ENCODE measurements around the gene WDR38. TPM values are rescaled to one million over a fixed set of nuclear protein-coding genes. Genes with fewer than 3 reads are reported as not detected.
"Not testable (repeated sequence)": the region's sequence is repeated elsewhere in the genome, so short reads cannot be mapped to it uniquely, and the experiment has no call there.

WDR38 gene
- polyA plus RNA-seq, 2 donors: not detected

DNA sequence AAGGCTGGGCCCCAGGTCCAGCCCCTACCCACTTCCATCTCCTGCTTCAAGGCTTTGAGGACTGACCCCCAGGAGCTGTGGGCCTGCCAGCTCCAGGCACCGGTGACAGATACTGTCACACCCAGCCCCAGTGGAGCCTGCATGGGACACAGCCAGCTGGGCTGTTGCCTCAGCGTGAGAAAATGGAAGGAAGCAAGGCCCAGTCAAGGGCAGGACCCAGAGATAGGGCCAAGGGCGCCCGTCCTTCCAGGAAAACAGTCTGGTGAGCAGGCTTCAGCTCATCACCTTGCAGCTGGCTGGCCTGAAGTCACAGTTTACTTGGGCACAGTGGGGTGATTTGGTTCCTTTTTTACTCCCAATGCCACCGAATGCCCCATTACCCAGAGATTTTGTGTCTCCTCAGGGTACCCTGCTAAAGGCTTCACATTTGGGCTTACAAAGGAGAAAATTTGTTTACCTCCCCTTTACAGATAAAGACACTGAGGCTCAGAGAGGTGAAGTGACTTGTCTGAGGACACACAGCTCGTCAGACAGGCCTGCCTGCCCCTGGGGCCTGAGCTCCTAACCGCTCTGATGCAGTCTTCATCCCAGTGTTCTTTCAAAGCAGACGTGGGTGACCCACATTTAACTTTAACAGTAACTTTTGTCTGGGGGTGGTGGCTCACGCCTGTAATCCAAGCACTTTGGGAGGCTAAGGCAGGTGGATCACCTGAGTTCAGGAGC, 21.5 kb upstream of the WDR38 start:
- Histone ChIP-seq H3K9me3 (ENCODE audit: control insufficient read depth in 2 of 2, insufficient read depth in 1 of 2, low read depth in 1 of 2, low read length in 1 of 2) (no peaks in the 10 kb centered on the region), H3K36me3 (ENCODE audit: control insufficient read depth in 2 of 2, insufficient read depth in 2 of 2, low read length in 1 of 2) (no peaks in the 10 kb centered on the region), H3K4me3 (ENCODE audit: low read depth in 1 of 2, low read length in 2 of 2) (no peak overlapping the region), H3K4me1 (ENCODE audit: control insufficient read depth in 2 of 2, insufficient read depth in 2 of 2, low read length in 1 of 2) (peaks cover 4 to 10% of the 10 kb centered on the region in 2 donors), H3K27me3 (ENCODE audit: control insufficient read depth in 1 of 2, insufficient read depth in 2 of 2, low read length in 2 of 2) (no peaks in the 10 kb centered on the region), H3K27ac (ENCODE audit: low read depth in 2 of 2, low read length in 1 of 2) (peak overlapping the region in 1 of 2 donors; percentile 68)
- WGBS, 2 donors: 58 to 62% methylated on average over 9 of the region's 9 CpGs

GRCh38 chr9:124834591-124834990, 18.7 kb upstream of the WDR38 start:
- no peaks in the 10 kb centered on the region for H3K27me3 ChIP-seq (ENCODE audit: control insufficient read depth in 1 of 2, insufficient read depth in 2 of 2, low read length in 2 of 2)
- H3K9me3 ChIP-seq (ENCODE audit: control insufficient read depth in 2 of 2, insufficient read depth in 1 of 2, low read depth in 1 of 2, low read length in 1 of 2): no peaks in the 10 kb centered on the region
- peak overlapping the region in 1 of 2 donors; percentile 58 for H3K27ac ChIP-seq (ENCODE audit: low read depth in 2 of 2, low read length in 1 of 2)
- H3K36me3 ChIP-seq (ENCODE audit: control insufficient read depth in 2 of 2, insufficient read depth in 2 of 2, low read length in 1 of 2): no peaks in the 10 kb centered on the region
- peaks cover 4 to 10% of the 10 kb centered on the region in 2 donors for H3K4me1 ChIP-seq (ENCODE audit: control insufficient read depth in 2 of 2, insufficient read depth in 2 of 2, low read length in 1 of 2)
- H3K4me3 ChIP-seq (ENCODE audit: low read depth in 1 of 2, low read length in 2 of 2): no peak overlapping the region
- WGBS, 2 donors: 39 to 51% methylated on average over 7 of the region's 7 CpGs

- no peaks in the 10 kb centered on the region for H3K9me3 ChIP-seq (ENCODE audit: control insufficient read depth in 2 of 2, insufficient read depth in 1 of 2, low read depth in 1 of 2, low read length in 1 of 2)
- peak overlapping the region in 1 of 2 donors; percentile 58 for H3K27ac ChIP-seq (ENCODE audit: low read depth in 2 of 2, low read length in 1 of 2)
- 49 to 52% methylated on average over 13 of the region's 13 CpGs for WGBS, 2 donors
- peaks cover 4 to 10% of the 10 kb centered on the region in 2 donors for H3K4me1 ChIP-seq (ENCODE audit: control insufficient read depth in 2 of 2, insufficient read depth in 2 of 2, low read length in 1 of 2)
- no peak overlapping the region for H3K4me3 ChIP-seq (ENCODE audit: low read depth in 1 of 2, low read length in 2 of 2)
- no peaks in the 10 kb centered on the region for H3K27me3 ChIP-seq (ENCODE audit: control insufficient read depth in 1 of 2, insufficient read depth in 2 of 2, low read length in 2 of 2)
- no peaks in the 10 kb centered on the region for H3K36me3 ChIP-seq (ENCODE audit: control insufficient read depth in 2 of 2, insufficient read depth in 2 of 2, low read length in 1 of 2)
These were observed 18.2 kb upstream of the WDR38 start for GRCh38 chr9:124835026-124835557.

DNA sequence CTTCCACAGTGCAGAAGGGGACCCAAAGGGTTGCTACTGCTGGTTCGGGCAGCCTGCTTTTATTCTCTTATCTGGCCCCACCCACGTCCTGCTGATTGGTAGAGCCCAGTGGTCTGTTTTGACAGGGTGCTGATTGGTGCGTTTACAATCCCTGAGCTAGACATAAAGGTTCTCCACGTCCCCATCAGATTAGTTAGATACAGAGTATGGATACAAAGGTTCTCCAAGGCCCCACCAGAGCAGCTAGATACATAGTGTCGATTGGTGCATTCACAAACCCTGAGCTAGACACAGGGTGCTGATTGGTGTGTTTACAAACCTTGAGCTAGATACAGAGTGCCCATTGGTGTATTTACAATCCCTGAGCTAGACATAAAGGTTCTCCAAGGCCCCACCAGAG, 15.1 kb upstream of the WDR38 start:
- not testable (repeated sequence) for H3K9me3 ChIP-seq (ENCODE audit: control insufficient read depth in 2 of 2, insufficient read depth in 1 of 2, low read depth in 1 of 2, low read length in 1 of 2); H3K27ac ChIP-seq (ENCODE audit: low read depth in 2 of 2, low read length in 1 of 2); H3K27me3 ChIP-seq (ENCODE audit: control insufficient read depth in 1 of 2, insufficient read depth in 2 of 2, low read length in 2 of 2); H3K36me3 ChIP-seq (ENCODE audit: control insufficient read depth in 2 of 2, insufficient read depth in 2 of 2, low read length in 1 of 2); H3K4me3 ChIP-seq (ENCODE audit: low read depth in 1 of 2, low read length in 2 of 2)
- H3K4me1 ChIP-seq (ENCODE audit: control insufficient read depth in 2 of 2, insufficient read depth in 2 of 2, low read length in 1 of 2): peaks cover 0 to 14% of the 10 kb centered on the region in 2 donors
- 66 to 76% methylated on average over 5 of the region's 5 CpGs for WGBS, 2 donors

- peaks cover 0 to 14% of the 10 kb centered on the region in 2 donors for H3K4me1 ChIP-seq (ENCODE audit: control insufficient read depth in 2 of 2, insufficient read depth in 2 of 2, low read length in 1 of 2)
- H3K27me3 ChIP-seq (ENCODE audit: control insufficient read depth in 1 of 2, insufficient read depth in 2 of 2, low read length in 2 of 2); H3K9me3 ChIP-seq (ENCODE audit: control insufficient read depth in 2 of 2, insufficient read depth in 1 of 2, low read depth in 1 of 2, low read length in 1 of 2); H3K36me3 ChIP-seq (ENCODE audit: control insufficient read depth in 2 of 2, insufficient read depth in 2 of 2, low read length in 1 of 2); H3K27ac ChIP-seq (ENCODE audit: low read depth in 2 of 2, low read length in 1 of 2); H3K4me3 ChIP-seq (ENCODE audit: low read depth in 1 of 2, low read length in 2 of 2): not testable (repeated sequence)
- WGBS, 2 donors: 65 to 72% methylated on average over 25 to 48 of the region's 52 CpGs
These were observed 14.5 kb upstream of the WDR38 start for GRCh38 chr9:124838567-124839275.

DNA sequence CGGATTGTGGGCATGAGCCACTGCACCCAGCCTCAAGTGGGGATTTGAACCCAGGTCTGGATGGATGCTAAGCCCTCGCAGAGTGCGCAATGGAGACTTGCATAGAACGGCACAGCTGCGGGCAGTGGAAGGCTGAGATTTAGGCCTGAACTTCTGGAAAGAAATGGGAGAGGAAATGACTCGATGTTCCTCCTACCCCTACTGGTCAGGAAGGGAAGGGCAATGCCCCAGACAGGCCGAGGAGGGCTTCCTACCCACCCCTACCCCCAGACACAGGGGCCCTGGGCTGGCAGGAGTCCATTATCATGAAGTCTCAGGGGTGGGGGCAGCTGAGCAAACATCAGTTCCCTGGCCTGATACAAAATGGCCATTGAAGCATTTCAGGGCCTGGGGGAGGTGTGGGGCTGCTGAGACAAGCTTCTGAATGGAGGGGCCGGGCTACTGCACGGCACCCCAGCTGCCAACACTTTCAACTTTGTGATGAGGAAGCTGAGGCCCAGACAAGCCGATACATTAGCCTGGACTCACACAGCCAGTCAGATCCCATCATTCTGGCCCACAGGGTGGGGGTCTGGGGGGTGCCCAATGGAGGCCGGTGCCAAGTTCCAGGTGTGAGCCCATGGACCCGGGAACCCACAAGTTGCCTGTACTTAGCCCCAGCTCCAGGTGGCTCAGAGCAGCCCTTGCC, 13.5 kb upstream of the WDR38 start:
- H3K4me3 ChIP-seq (ENCODE audit: low read depth in 1 of 2, low read length in 2 of 2): no peak overlapping the region
- H3K4me1 ChIP-seq (ENCODE audit: control insufficient read depth in 2 of 2, insufficient read depth in 2 of 2, low read length in 1 of 2): peaks cover 0 to 12% of the 10 kb centered on the region in 2 donors
- H3K27ac ChIP-seq (ENCODE audit: low read depth in 2 of 2, low read length in 1 of 2): no peak overlapping the region
- no peaks in the 10 kb centered on the region for H3K9me3 ChIP-seq (ENCODE audit: control insufficient read depth in 2 of 2, insufficient read depth in 1 of 2, low read depth in 1 of 2, low read length in 1 of 2)
- no peaks in the 10 kb centered on the region for H3K27me3 ChIP-seq (ENCODE audit: control insufficient read depth in 1 of 2, insufficient read depth in 2 of 2, low read length in 2 of 2)
- 64 to 72% methylated on average over 12 of the region's 12 CpGs for WGBS, 2 donors
- H3K36me3 ChIP-seq (ENCODE audit: control insufficient read depth in 2 of 2, insufficient read depth in 2 of 2, low read length in 1 of 2): no peaks in the 10 kb centered on the region

DNA sequence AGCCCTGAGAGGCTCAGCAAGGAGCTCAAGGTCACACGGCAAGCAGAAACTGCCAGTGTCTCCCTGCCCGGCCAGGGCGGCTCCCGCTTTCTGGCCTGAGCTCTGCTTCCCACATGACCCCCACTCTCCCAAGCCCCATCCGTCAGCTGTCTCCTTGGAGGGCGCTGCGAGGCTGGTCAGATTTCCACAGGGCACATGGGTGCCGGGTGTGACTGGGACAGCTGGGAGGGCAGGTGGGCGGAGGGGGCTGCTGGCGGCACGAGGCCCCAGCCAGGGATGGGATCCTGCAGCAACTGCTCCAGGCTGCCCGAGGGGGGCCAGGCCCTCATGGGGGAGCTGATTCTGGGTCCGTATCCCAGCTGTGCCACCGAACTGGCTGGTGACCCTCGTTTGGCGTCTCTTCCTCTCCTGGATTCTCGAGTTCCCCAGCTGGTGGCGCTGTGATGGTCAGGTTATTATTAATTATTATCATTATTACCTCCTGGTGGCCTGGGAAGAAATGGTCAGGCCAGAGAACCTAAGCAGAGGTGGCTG, 12.9 kb upstream of the WDR38 start:
- H3K4me3 ChIP-seq (ENCODE audit: low read depth in 1 of 2, low read length in 2 of 2): no peak overlapping the region
- H3K27me3 ChIP-seq (ENCODE audit: control insufficient read depth in 1 of 2, insufficient read depth in 2 of 2, low read length in 2 of 2): no peaks in the 10 kb centered on the region
- H3K36me3 ChIP-seq (ENCODE audit: control insufficient read depth in 2 of 2, insufficient read depth in 2 of 2, low read length in 1 of 2): no peaks in the 10 kb centered on the region
- 56 to 77% methylated on average over 17 to 18 of the region's 18 CpGs for WGBS, 2 donors
- H3K9me3 ChIP-seq (ENCODE audit: control insufficient read depth in 2 of 2, insufficient read depth in 1 of 2, low read depth in 1 of 2, low read length in 1 of 2): no peaks in the 10 kb centered on the region
- no peak overlapping the region for H3K27ac ChIP-seq (ENCODE audit: low read depth in 2 of 2, low read length in 1 of 2)
- peaks cover 0 to 7% of the 10 kb centered on the region in 2 donors for H3K4me1 ChIP-seq (ENCODE audit: control insufficient read depth in 2 of 2, insufficient read depth in 2 of 2, low read length in 1 of 2)

GRCh38 chr9:124841075-124841821, 12.0 kb upstream of the WDR38 start:
- peaks cover 0 to 6% of the 10 kb centered on the region in 2 donors for H3K4me1 ChIP-seq (ENCODE audit: control insufficient read depth in 2 of 2, insufficient read depth in 2 of 2, low read length in 1 of 2)
- H3K4me3 ChIP-seq (ENCODE audit: low read depth in 1 of 2, low read length in 2 of 2): no peak overlapping the region
- H3K36me3 ChIP-seq (ENCODE audit: control insufficient read depth in 2 of 2, insufficient read depth in 2 of 2, low read length in 1 of 2): no peaks in the 10 kb centered on the region
- H3K27me3 ChIP-seq (ENCODE audit: control insufficient read depth in 1 of 2, insufficient read depth in 2 of 2, low read length in 2 of 2): no peaks in the 10 kb centered on the region
- peak overlapping the region in 1 of 2 donors; percentile 5 for H3K27ac ChIP-seq (ENCODE audit: low read depth in 2 of 2, low read length in 1 of 2)
- H3K9me3 ChIP-seq (ENCODE audit: control insufficient read depth in 2 of 2, insufficient read depth in 1 of 2, low read depth in 1 of 2, low read length in 1 of 2): no peaks in the 10 kb centered on the region
- 75% methylated on average over 11 to 12 of the region's 14 CpGs for WGBS, 2 donors
